ENCODE data around the gene CLDN18.

- TF ChIP-seq CTCF (IDR thresholded peaks at IDR 0.05; ENCODE audit: low read length) (no peak), EZH2phosphoT487 (IDR thresholded peaks at IDR 0.05; ENCODE audit: low read length) (no peak), EZH2 (optimal IDR thresholded peaks at IDR 0.05; ENCODE audit: low read depth, low read length) (no peak)
These were observed 267 bp downstream of the CLDN18 start for GRCh38 chr3:138010273-138010590.

Measured in MM.1S (cell line).